Measurements from ENCODE around the gene PRCD.

The PRCD gene

DNA sequence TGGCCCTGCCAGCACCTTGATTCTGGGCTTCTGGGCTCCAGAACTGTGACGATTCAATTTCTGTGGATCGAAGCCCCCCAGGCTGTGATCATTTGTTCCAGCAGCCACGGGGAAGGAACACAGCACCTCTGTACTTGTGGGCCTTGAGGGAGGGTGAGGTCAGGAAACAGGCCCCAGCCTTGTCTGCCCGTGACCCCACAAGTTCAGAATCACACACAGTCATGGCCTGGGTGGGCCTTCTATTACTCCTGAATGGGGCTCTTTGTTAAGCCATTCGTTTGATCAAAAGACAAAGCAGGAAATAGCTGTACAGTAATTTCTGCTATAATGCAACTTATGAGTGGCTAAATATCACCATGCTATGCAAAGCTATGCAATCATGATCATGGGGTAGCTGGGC is 35.7 kb downstream of the PRCD start:
- DNase-seq: no peak

- DNase-seq: no peak
Measured at GRCh38 chr17:76576189-76576588, 36.3 kb downstream of the PRCD start.

DNA sequence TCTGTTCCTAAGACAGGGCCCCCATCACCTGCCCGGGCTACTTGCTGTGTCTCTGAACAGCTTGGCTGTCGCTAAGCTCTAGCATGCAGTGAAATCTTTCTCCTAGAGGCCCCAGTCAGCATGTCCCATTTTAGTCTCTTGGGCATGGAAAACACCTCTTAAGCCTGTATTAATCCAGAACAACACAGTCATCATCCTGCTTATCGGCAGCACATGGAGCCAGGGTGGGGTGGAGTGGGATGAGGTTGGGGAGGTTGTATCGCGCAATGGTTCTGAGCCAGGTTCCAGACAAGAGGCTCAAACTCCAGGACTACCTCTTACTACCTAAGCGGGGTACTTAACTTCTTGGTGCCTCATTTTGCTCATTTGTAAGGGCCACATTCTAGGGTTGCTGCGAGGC is 38.0 kb downstream of the PRCD start:
- no peak for DNase-seq

DNA sequence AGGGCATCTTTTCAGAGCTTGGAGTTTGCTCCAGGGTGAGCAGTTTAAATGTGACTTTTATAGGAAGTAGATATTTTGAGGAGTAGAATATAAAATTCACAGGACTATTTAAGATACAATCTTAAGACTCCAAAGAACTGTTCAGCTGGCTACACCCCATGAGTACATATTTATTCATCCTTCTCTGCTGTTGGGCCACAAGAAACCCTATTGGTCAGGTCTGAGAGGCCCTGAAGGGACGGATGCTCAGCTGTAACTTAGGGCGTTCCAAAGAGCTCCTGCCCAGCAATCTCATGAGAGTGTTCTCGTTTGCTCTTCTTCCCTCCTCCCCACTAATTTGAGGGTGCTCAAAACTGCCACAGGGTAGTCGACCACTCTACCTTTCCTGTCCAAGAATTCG is 38.5 kb downstream of the PRCD start:
- DNase-seq: no peak

GRCh38 chr17:76579281-76579680 is 39.4 kb downstream of the PRCD start:
- no peak for DNase-seq

DNA sequence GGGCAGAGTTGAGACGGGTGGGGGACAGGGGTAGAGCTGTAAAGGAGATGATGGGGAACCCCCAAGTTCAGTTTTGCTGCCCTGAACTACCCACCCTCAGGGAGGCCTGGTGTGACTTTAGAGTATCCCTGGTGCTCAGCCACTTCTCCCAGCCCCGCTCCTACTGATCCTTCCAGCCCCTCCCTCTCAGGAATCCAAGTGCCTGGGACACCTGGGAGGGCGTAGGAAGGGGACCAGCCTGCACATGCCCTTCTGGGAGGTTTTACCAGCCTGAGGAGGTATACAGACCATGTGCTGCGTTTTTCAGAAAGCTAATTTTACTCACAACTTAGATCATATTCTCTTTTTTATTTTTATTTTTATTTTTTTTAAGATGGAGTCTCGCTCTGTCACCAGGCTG is 41.7 kb downstream of the PRCD start:
- DNase-seq: no peak

- DNase-seq: no peak
Measured at GRCh38 chr17:76582660-76583059, 42.8 kb downstream of the PRCD start.

GRCh38 chr17:76584427-76585032 is 44.7 kb downstream of the PRCD start:
- no peak for DNase-seq

DNA sequence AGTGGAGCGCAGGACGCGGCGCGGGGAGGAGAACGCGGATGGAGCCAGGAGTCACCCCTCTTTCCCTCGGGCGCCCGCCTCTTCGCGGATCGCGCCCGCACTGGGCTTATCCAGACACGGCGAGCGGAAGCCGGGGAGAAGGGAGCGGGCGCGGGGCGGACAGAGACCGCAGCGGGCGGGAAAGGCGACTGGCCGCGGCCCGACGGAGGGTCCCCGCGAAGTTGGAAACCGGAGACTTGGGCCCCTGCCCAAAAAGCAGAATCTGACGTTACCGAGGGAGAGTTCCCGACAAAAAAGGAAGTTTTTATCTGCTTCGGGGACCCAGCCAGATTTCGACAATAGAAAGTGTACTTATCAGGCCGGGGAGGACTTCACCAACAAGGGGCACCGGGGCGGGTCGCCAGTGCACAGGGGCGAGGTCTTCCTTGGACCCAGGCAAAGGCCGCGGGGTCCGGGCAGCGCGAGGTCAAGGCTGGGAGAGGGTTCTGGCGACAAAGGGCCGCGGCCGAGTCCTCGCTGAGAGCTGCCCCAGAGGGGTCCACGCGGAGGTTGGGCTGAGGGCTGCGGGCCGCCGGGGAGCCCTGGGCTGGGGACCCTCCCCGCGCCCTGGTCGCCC is 45.3 kb downstream of the PRCD start:
- DNase-seq: no peak

DNA sequence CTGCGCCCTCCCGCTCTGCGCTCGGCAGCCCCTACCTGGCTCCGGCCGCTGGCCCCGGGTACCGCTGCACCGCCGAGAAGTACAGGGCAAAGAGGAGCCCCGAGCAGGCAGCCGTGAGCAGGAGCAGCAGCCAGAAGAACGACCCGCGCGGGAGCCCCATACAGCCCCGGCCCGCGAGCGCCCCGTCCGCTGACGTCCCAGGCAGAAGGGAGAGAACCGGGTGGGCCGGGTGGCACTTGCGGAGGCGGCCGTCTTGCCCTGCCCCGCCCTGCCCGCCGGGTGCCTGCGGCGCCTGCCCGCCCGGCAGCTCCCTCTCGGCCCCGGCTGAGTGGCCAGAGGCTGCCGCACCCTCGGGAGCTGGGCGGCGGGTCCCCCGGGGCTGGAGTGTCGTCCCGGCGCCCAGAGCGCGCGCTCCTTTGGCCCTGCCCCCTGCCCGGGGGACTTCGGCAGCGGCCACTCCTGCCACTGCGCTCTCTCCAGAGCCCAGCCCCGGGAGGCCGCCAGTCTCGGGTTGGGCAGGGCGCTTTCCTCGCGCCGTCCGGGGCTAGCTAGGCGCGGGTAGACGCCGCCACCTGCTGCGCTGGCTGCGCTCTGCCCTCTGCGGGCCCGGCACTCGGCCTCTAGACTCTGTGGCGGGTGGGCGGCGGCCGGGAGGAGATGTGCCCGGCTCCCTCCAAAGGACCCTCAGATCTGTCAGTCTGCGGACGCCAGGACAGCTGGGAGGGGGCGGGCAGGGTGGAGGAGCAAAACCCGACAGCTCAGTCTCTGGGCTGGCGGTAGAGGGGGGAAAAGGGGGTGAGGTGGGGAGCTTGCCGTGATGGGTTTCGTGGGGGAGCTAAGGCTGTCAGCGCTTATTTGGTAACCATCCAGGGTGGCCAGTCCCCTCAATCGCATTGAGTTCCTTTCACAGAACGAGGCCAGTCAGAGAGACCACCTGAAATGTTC is 46.1 kb downstream of the PRCD start, which contains the start of gene ST6GALNAC2:
TSS of gene ST6GALNAC2 (minus strand) at position 212 of the 945 bp plus-strand sequence. CDS start at position 160, 52 bp downstream.
- no peak for DNase-seq

- no peak for DNase-seq
Measured at GRCh38 chr17:76586741-76587487, 47.1 kb downstream of the PRCD start.

GRCh38 chr17:76588182-76588581 is 48.3 kb downstream of the PRCD start:
- DNase-seq: no peak

DNA sequence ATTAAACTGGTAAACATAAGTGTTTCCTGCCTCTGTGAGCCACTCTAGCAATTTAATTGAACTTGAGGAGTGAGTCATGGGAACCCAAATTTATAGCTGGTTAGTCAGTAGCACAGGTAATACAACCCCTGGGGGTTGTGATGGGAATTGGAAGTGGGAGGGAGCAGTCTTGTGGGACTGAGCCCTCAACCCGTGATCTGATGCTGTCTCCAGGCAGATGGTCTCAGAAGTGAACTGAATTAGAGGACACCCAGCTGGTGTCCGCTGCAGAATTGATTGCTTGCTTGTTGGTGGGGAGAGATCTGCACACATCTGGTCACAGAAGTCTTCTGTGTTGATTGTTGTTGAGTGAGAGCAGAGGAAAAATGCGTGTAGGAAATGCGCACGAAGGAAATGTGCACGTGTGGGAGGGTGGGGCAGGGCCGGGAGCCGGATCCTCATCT is 53.6 kb downstream of the PRCD start:
- no peak for DNase-seq

DNA sequence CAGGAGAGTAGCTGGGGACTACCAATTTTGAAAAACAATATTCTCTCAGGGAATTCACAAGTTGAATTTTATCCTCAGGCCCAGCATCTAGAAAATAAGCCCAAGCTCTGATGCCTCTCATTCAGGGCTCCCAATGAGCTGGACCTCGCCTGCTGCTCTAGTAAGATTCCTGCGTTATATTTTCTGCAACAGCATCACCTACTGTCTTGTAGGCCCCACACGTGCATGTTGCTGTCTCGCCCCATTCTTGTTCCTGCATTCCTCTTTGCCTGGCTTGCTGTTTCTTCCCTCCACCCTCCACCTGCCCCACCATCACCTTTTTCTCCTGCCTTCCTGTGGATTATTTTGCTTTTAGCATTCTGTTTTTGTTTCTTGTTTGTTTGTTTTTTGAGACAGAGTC is 54.1 kb downstream of the PRCD start:
- DNase-seq: no peak

DNA sequence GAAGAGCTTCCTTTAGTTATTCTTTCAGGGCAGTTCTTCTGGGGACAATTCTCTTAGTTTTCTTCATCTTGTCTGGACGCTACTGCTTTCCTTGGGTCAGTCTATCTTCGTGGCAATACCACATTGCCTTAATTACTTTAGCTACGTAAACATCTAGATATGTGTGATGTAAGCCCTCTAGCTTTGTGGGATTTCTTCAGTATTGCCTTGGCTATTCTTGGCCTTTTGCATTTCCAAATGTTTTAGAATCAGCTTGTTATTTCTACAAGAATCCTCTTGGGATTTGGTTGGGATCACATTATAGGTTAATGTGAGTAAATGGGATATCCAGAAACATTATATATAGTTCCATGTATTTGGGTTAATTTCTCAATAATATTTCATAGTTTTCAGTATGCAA is 54.8 kb downstream of the PRCD start:
- no peak for DNase-seq
